GM12873 (cell line): ENCODE measurements around the gene ZNF564.
A peak's percentile ranks its signal among the peaks of the same experiment; 100 is the strongest.

ENCODE experiments used
- TF ChIP-seq, protein P1 (sequence below): IDR thresholded peaks from 2 replicates; pipeline ENCODE4 v1.5.1; 2012; ENCODE audit warnings: low read depth, mild to moderate bottlenecking, moderate library complexity, low read length, control low read depth; ENCODE audit not compliant: insufficient read depth; ENCODE audit errors: missing control alignments

Gene ZNF564

DNA sequence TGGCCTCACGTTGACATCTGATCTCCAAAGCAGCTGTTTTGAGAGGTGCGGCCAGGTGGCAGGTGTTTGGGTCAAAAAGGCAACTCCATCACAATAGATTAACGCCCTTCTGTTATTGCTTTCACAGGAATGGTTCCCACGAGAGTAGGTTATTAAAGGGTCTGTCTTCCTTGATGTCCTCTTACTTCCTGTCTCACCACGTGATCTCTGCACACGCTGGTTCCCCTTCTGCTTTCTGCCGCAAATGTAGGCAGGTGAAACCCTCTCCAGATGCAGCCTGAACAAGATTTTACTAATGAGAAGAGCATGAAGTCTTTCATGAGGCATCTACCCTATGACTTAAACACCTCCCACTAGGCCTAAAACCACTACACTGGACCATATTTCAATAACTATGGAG, 22.8 kb upstream of the ZNF564 start:
- TF ChIP-seq, protein P1, sequence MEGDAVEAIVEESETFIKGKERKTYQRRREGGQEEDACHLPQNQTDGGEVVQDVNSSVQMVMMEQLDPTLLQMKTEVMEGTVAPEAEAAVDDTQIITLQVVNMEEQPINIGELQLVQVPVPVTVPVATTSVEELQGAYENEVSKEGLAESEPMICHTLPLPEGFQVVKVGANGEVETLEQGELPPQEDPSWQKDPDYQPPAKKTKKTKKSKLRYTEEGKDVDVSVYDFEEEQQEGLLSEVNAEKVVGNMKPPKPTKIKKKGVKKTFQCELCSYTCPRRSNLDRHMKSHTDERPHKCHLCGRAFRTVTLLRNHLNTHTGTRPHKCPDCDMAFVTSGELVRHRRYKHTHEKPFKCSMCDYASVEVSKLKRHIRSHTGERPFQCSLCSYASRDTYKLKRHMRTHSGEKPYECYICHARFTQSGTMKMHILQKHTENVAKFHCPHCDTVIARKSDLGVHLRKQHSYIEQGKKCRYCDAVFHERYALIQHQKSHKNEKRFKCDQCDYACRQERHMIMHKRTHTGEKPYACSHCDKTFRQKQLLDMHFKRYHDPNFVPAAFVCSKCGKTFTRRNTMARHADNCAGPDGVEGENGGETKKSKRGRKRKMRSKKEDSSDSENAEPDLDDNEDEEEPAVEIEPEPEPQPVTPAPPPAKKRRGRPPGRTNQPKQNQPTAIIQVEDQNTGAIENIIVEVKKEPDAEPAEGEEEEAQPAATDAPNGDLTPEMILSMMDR: no peak

DNA sequence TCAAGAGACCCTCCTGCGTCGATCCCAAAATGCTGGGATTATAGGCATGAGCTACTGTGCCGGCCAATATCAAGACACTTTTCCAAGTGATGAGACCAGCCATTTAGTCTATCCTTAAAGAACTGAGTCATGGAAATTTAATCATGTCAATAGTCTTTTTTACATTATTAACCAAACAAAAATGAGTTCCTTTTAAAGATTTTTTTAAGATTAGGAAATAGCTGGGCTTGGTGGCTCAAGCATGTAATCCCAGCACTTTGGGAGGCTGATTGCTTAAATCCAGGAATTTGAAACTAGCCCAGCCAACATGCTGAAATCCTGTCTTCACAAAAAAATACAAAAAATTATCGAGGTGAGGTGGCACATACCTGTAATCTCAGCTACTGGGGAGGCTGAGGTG, 16.7 kb upstream of the ZNF564 start:
- TF ChIP-seq, protein P1: no peak

DNA sequence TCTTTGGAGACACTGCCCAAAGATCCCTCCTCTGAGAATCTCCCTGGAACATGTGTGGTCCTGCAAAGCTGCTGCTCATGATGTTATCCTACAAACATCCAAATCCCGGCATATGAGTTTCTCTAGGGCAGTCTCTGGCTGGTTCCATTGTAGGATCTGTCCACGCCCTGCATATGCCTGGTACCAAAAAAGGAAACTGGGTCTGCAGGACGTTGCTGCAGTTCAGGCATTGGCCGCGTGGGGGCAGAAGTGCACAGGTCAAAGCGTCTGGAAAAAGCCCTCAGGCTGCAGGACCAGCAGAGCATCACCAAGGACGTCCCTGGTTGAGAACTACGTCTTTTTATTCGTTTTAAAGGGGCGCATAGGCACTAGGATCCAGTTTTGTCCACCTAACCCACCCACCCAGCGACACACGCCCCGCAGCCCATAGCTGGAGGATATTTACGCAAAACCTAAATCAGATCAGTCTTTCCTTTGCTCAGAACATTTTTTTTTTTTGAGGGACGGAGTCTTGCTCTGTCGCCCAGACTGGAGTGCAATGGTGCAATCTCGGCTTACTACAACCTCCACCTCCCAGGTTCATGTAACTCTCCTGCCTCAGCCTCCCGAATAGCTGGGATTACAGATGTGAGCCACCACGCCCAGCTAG, 12.9 kb upstream of the ZNF564 start:
- TF ChIP-seq, protein P1: peak; percentile 98

DNA sequence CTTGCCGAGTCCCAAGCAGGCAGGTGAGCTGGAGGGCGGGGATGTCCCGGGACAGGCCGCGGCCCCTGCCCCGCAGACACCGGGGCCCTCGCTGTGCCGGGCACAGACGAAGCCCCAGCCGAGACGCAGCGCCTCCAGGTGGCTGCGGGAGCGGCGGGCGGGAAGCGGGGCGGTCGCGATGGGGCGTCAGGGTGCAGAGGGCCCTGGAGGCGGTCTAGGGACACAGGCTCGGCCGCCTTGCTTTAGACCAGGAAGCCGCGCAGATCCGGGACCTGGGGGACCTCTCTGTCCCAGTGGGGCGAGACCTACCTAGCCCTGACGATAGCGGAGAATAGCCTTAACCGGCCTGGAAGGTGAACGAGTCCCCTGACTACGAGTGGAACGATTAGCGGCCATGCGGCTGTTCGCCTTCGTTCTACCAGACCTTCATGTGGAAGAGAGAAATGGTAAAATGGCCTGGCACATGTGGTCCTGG, 4.2 kb upstream of the ZNF564 start:
- TF ChIP-seq, protein P1: no peak

DNA sequence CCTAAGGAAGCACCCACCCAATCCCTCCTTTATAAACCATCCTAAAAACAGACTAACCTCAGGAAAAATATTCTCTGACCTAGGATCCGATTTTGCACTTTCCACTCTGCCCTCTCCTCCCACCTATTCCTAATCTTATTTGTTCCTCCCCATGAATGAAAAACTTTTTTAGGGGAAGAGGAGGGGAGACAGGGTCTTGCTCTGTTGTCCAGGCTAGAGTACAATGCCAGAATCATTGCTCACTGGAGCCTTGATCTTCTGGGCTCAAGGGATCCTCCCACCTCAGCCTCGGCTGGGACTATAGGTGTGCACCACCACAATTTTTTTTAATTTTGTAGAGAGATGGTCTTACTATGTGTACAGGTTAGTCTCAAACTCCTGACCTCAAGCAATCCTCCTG, 4.4 kb downstream of the ZNF564 start:
- TF ChIP-seq, protein P1: no peak

DNA sequence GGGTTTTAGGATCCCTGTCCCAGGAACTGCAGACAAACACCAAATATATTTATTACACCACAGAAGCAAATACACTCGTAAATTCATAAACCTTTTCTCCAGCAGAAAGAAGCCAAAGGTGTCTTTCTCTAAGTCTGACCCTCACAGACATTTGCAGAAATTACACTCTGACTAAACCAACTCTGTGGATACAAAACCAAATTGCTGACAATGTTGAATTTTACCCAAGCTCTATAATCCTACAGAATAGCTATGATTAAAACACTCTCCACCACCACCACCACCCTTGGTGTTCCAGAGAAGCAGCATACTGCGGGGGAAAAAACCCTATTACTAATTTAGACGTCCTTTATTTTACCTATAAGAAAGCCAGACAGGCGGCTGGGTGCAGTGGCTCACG, 5.2 kb downstream of the ZNF564 start:
- TF ChIP-seq, protein P1: no peak

DNA sequence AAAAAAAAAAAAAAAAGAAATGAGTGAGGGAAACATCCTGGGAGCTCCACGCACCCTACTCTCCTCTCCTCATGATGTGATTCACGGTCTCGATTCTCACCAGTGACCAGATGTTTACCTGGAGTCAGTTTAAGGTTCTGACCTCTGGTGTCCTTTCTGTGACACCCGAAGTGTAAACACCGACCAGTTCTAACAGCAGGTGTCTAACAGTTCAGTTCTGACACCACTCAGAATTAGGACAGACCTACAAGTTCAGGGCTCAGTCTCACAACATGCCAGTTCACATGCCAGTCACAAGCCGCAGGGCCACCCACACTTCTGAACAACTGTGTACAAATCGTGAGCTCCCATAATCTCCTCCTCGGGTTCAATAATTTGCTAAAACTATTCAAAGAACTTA, 6.0 kb downstream of the ZNF564 start:
- TF ChIP-seq, protein P1: no peak
